ENCODE data around the gene CDIP1. TPM values are rescaled to one million over a fixed set of nuclear protein-coding genes. Genes with fewer than 3 reads are reported as not detected.

CDIP1 gene
- total and polyA plus RNA-seq, 2 donors from 2014 or later, result 40.8 to 80.4 TPM

GRCh38 chr16:4489030-4489429 lies 49.5 kb downstream of the CDIP1 start:
- Histone ChIP-seq H3K36me3 (ENCODE audit: control insufficient read depth in 2 of 3, insufficient read depth in 3 of 3, low read length in 3 of 3) (peaks cover 0 to 6% (median 5%) of the 10 kb centered on the region in 3 donors), H3K27me3 (ENCODE audit: control insufficient read depth, insufficient read depth, low read length) (no peaks in the 10 kb centered on the region), H3K4me1 (ENCODE audit: control insufficient read depth in 2 of 3, insufficient read depth in 2 of 3, low read depth in 1 of 3, low read length in 3 of 3) (peaks cover 0 to 23% (median 21%) of the 10 kb centered on the region in 3 donors), H3K9ac (ENCODE audit: low read length in 3 of 3) (no peak overlapping the region), H3K9me3 (ENCODE audit: control insufficient read depth in 2 of 3, insufficient read depth in 1 of 3, low read length in 3 of 3) (no peaks in the 10 kb centered on the region), H3K27ac (ENCODE audit: low read depth in 2 of 2, low read length in 2 of 2) (peak overlapping the region; percentile 8 to 83), H3K4me3 (ENCODE audit: low read length in 3 of 3) (no peak overlapping the region)
- intact Hi-C loops (cut with DNase I), result no loop called here
- DNase-seq (no peak), FAIRE-seq (no peak)
- no peak for TF ChIP-seq CTCF (IDR thresholded peaks at IDR 0.05; ENCODE audit: borderline replicate concordance, extremely low read depth, insufficient read depth)

GRCh38 chr16:4488499-4488967 lies 50.0 kb downstream of the CDIP1 start:
- Histone ChIP-seq H3K9ac (ENCODE audit: low read length in 3 of 3) (no peak overlapping the region), H3K27ac (ENCODE audit: low read depth in 2 of 2, low read length in 2 of 2) (peak overlapping the region; percentile 8 to 83), H3K9me3 (ENCODE audit: control insufficient read depth in 2 of 3, insufficient read depth in 1 of 3, low read length in 3 of 3) (no peaks in the 10 kb centered on the region), H3K36me3 (ENCODE audit: control insufficient read depth in 2 of 3, insufficient read depth in 3 of 3, low read length in 3 of 3) (peaks cover 0 to 6% (median 5%) of the 10 kb centered on the region in 3 donors), H3K4me1 (ENCODE audit: control insufficient read depth in 2 of 3, insufficient read depth in 2 of 3, low read depth in 1 of 3, low read length in 3 of 3) (peaks cover 0 to 23% (median 21%) of the 10 kb centered on the region in 3 donors), H3K27me3 (ENCODE audit: control insufficient read depth, insufficient read depth, low read length) (no peaks in the 10 kb centered on the region), H3K4me3 (ENCODE audit: low read length in 3 of 3) (no peak overlapping the region)
- DNase-seq, result peak in 1 of 5 donors; percentile 33
- no peak for FAIRE-seq
- no peak for TF ChIP-seq CTCF (IDR thresholded peaks at IDR 0.05; ENCODE audit: borderline replicate concordance, extremely low read depth, insufficient read depth)
- intact Hi-C loops (cut with DNase I), result no loop called here

DNA sequence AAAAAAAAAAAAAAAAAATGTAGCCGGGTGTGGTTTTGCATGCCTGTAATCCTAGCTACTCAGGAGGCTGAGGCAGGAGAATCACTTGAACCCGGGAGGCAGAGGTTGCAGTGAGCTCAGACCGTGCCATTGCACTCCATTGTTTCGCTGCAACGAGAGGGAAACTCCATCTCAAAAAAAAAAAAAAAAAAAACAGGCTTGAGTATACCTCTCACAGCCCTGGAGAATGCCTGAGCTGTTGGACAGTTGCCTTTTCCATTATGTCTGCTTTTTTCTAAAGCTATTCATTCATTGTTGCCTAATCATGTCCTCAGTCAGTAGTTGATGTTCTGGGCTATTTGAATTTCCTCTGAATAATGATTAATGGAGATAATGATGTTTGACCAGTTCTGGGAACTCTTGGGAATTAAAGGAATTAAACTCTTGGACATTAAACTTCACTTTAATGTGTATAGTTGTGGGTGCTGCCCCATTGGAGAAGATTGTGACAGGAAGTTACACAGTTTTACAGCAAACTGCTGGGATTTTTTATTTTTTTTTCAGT lies 50.5 kb downstream of the CDIP1 start:
- peak in 2 of 5 donors; percentile 53 to 76 for DNase-seq
- Histone ChIP-seq H3K4me3 (ENCODE audit: low read length in 3 of 3) (no peak overlapping the region), H3K27me3 (ENCODE audit: control insufficient read depth, insufficient read depth, low read length) (no peaks in the 10 kb centered on the region), H3K36me3 (ENCODE audit: control insufficient read depth in 2 of 3, insufficient read depth in 3 of 3, low read length in 3 of 3) (peaks cover 0 to 6% (median 5%) of the 10 kb centered on the region in 3 donors), H3K4me1 (ENCODE audit: control insufficient read depth in 2 of 3, insufficient read depth in 2 of 3, low read depth in 1 of 3, low read length in 3 of 3) (peaks cover 0 to 23% (median 21%) of the 10 kb centered on the region in 3 donors), H3K27ac (ENCODE audit: low read depth in 2 of 2, low read length in 2 of 2) (peak overlapping the region; percentile 8 to 83), H3K9ac (ENCODE audit: low read length in 3 of 3) (no peak overlapping the region), H3K9me3 (ENCODE audit: control insufficient read depth in 2 of 3, insufficient read depth in 1 of 3, low read length in 3 of 3) (no peaks in the 10 kb centered on the region)
- no peak for TF ChIP-seq CTCF (IDR thresholded peaks at IDR 0.05; ENCODE audit: borderline replicate concordance, extremely low read depth, insufficient read depth)
- intact Hi-C loops (cut with DNase I), result no loop called here
- peak; percentile 88 for FAIRE-seq
